Type B pancreatic cell (in vitro differentiated cells): Measurements from ENCODE around the gene KIR3DL3. TPM values are rescaled to one million over a fixed set of nuclear protein-coding genes. Genes with fewer than 3 reads are reported as not detected.
"Not testable (repeated sequence)": the region's sequence is repeated elsewhere in the genome, so short reads cannot be mapped to it uniquely, and the experiment has no call there.

Experiments
- DNase-seq: peaks from one replicate; pipeline ENCODE4 v3.0.0; 2021; ENCODE audit warnings: mixed read lengths; ENCODE audit not compliant: unreplicated experiment; ENCODE audit errors: extremely low spot score
- H3K27ac Mint-ChIP-seq: 2 replicates; pipeline ENCODE4 v1.8.0; 2021; ENCODE audit warnings: mild to moderate bottlenecking, mixed read lengths
- H3K27me3 Mint-ChIP-seq: 2 replicates; pipeline ENCODE4 v1.8.0; 2021; ENCODE audit warnings: mixed read lengths
- H3K36me3 Mint-ChIP-seq: 2 replicates; pipeline ENCODE4 v1.8.0; 2021; ENCODE audit warnings: mixed read lengths
- H3K4me1 Mint-ChIP-seq: one replicate; pipeline ENCODE4 v1.8.0; 2021; ENCODE audit warnings: mixed read lengths; ENCODE audit not compliant: unreplicated experiment
- H3K4me3 Mint-ChIP-seq: 2 replicates; pipeline ENCODE4 v1.8.0; 2021; ENCODE audit warnings: mild to moderate bottlenecking, mixed read lengths
- H3K9me3 Mint-ChIP-seq: 2 replicates; pipeline ENCODE4 v1.8.0; 2021; ENCODE audit warnings: mixed read lengths
- total RNA-seq: library from RNA; stranded (reverse); gene quantifications from 2 replicates; pipeline ENCODE4 v1.2.1, GENCODE V29; 2021; ENCODE audit warnings: low replicate concordance
- TF ChIP-seq, protein P1 (sequence below): fragments of 200-600 bp; sonication (generic); conservative IDR thresholded peaks from 2 replicates; pipeline ENCODE4 v1.5.0; 2021; ENCODE audit warnings: antibody characterized with exemption, mild to moderate bottlenecking

Gene KIR3DL3
- total RNA-seq, 1 donor from 2014 or later, result not detected

DNA sequence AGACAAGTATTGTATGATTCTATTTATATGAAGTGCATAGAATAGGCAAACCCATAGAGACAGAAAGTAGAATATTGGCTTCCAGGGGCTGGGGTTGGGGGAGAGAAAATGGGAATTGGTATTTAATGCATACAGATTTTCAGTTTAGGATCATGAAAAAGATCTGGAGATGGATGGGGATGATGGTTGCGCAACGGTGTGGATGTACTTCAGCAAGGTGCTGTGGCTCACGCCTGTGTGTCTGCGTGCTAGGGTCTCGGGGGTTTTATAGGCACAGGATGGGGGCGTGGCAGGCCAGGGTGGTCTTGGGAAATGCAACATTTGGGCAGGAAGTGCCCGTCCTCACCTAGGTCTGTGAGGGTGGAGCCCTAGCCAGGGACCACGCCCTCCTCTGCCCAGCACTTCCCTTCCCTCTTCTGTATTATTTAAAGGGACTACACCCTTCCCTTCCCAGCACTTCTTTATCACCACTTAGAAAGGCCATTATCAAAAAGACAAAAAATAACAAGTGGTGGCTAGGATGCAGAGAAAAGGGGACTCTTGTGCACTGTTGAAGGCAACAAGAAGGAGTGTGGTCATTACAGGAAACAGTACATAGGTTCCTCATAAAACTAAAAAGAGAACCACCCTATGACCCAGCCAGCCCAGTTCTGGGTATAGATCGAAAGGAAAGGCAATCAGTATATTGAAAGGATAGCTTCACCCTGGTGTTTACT lies 32.5 kb upstream of the KIR3DL3 start:
- TF ChIP-seq, protein P1, sequence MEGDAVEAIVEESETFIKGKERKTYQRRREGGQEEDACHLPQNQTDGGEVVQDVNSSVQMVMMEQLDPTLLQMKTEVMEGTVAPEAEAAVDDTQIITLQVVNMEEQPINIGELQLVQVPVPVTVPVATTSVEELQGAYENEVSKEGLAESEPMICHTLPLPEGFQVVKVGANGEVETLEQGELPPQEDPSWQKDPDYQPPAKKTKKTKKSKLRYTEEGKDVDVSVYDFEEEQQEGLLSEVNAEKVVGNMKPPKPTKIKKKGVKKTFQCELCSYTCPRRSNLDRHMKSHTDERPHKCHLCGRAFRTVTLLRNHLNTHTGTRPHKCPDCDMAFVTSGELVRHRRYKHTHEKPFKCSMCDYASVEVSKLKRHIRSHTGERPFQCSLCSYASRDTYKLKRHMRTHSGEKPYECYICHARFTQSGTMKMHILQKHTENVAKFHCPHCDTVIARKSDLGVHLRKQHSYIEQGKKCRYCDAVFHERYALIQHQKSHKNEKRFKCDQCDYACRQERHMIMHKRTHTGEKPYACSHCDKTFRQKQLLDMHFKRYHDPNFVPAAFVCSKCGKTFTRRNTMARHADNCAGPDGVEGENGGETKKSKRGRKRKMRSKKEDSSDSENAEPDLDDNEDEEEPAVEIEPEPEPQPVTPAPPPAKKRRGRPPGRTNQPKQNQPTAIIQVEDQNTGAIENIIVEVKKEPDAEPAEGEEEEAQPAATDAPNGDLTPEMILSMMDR, result no peak
- Mint-ChIP-seq H3K4me3 (no peak overlapping the region), H3K36me3 (no peaks in the 10 kb centered on the region), H3K27me3 (no peaks in the 10 kb centered on the region), H3K27ac (no peak overlapping the region), H3K9me3 (peaks cover 3% of the 10 kb centered on the region), H3K4me1 (no peaks in the 10 kb centered on the region)
- DNase-seq, result no peak

DNA sequence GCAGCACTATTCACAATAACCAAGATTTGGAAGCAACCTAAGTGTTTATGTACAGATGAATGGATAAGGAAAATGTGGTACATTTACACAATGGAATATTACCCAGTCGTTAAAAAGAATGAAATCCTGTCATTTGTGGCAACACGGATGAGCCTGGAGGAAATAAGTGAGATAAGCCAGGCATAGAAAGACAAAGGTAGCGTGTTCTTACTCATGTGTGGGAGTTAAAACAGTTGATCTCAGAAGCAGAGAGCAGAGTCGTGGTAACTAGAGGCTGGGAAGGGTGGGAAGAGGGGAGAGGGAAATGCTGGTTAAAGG lies 32.0 kb upstream of the KIR3DL3 start:
- TF ChIP-seq, protein P1, result no peak
- no peaks in the 10 kb centered on the region for H3K4me1 Mint-ChIP-seq
- no peaks in the 10 kb centered on the region for H3K27me3 Mint-ChIP-seq
- H3K9me3 Mint-ChIP-seq, result peaks cover 3% of the 10 kb centered on the region
- H3K36me3 Mint-ChIP-seq, result no peaks in the 10 kb centered on the region
- H3K27ac Mint-ChIP-seq, result no peak overlapping the region
- H3K4me3 Mint-ChIP-seq, result no peak overlapping the region
- no peak for DNase-seq

DNA sequence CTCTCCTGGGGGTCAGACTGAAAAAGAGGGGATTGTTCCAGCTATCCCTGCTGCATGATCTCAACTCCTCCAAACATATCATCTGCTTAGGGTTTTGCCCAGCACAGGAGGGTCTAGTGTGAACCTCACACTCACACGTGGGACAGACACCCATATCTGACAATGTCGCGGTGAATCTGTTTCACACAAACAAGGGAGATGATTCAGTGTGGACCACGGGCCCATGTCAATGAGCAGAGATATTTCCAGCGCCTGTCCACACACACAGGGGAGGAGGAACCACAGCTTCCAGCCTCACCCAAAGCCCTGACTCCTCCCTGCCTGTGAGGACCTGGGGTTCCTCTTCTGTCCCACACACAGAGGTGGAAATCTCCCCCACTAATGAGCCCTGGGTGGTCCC lies 29.6 kb upstream of the KIR3DL3 start:
- Mint-ChIP-seq H3K9me3 (peaks cover 8% of the 10 kb centered on the region), H3K4me1 (no peaks in the 10 kb centered on the region), H3K27me3 (no peaks in the 10 kb centered on the region), H3K36me3 (no peaks in the 10 kb centered on the region), H3K4me3 (no peak overlapping the region), H3K27ac (no peak overlapping the region)
- TF ChIP-seq, protein P1, result no peak
- DNase-seq, result no peak

DNA sequence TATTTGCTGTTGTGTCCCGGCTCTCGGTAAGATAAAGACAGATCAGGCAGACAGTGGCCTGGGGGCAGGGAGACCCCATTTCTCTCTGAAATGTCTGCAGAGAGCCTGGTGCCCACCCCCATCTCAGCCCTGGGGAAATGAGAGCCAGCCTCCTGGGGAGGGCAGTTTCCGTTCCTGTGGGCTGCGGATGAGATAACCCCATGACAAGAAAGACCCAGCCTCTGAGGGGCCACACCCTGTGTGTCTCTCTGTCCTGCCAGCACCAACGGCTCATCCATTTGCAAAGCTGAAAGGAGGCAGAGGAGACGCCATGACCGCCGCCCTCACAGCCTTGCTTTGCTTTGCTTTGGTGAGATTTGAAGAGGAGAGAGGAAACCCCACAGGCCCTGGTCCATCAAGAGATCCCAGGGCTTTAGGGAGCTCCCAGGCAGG lies 28.1 kb upstream of the KIR3DL3 start:
- DNase-seq, result no peak
- Mint-ChIP-seq H3K4me3 (no peak overlapping the region), H3K36me3 (no peaks in the 10 kb centered on the region), H3K4me1 (no peaks in the 10 kb centered on the region), H3K9me3 (peaks cover 11% of the 10 kb centered on the region), H3K27ac (no peak overlapping the region), H3K27me3 (no peaks in the 10 kb centered on the region)
- TF ChIP-seq, protein P1, result no peak

- no peak for DNase-seq
- no peaks in the 10 kb centered on the region for H3K4me1 Mint-ChIP-seq
- H3K9me3 Mint-ChIP-seq, result peaks cover 17% of the 10 kb centered on the region
- TF ChIP-seq, protein P1, result no peak
- H3K27ac Mint-ChIP-seq, result no peak overlapping the region
- no peaks in the 10 kb centered on the region for H3K27me3 Mint-ChIP-seq
- no peaks in the 10 kb centered on the region for H3K36me3 Mint-ChIP-seq
- no peak overlapping the region for H3K4me3 Mint-ChIP-seq
Measured at GRCh38 chr19:54696766-54697165, 27.5 kb upstream of the KIR3DL3 start.

- H3K9me3 Mint-ChIP-seq, result peaks cover 19% of the 10 kb centered on the region
- H3K36me3 Mint-ChIP-seq, H3K27ac Mint-ChIP-seq, DNase-seq, H3K27me3 Mint-ChIP-seq, H3K4me1 Mint-ChIP-seq, H3K4me3 Mint-ChIP-seq: not testable (repeated sequence)
Measured at GRCh38 chr19:54697716-54698115, 26.5 kb upstream of the KIR3DL3 start.
